HepG2 (cell line): ENCODE measurements around the gene ENTPD7. TPM values are rescaled to one million over a fixed set of nuclear protein-coding genes. Genes with fewer than 3 reads are reported as not detected.

Experiments used
- CTCF ChIP-seq: sonication (generic); formaldehyde crosslinking; IDR thresholded peaks from 2 replicates; pipeline ENCODE4 v1.5.0; 2020; ENCODE audit warnings: mild to moderate bottlenecking, missing genetic modification reagents, moderate library complexity
- HNRNPLL ChIP-seq: fragments of 200-400 bp; formaldehyde crosslinking; IDR thresholded peaks from 2 replicates; pipeline ENCODE4 v1.6.1; 2017; ENCODE audit warnings: mild to moderate bottlenecking, low read depth, low read length; ENCODE audit not compliant: poor library complexity, severe bottlenecking
- KLF6 ChIP-seq: IDR thresholded peaks from 2 replicates; pipeline ENCODE4 v1.8.0; 2016; ENCODE audit warnings: missing biosample characterization, missing genetic modification reagents
- MED8 ChIP-seq: sonication (generic); formaldehyde crosslinking; IDR thresholded peaks from 2 replicates; pipeline ENCODE4 v1.8.1; 2023; ENCODE audit warnings: mild to moderate bottlenecking, missing genetic modification reagents; ENCODE audit not compliant: insufficient replicate concordance
- NCOA5 ChIP-seq: sonication (generic); formaldehyde crosslinking; IDR thresholded peaks from 2 replicates; pipeline ENCODE4 v1.4.0; 2020; ENCODE audit warnings: missing genetic modification reagents
- UBTF ChIP-seq: sonication (generic); formaldehyde crosslinking; IDR thresholded peaks from 2 replicates; pipeline ENCODE4 v1.4.0; 2020; ENCODE audit warnings: mild to moderate bottlenecking, missing genetic modification reagents
- ZFX ChIP-seq: sonication (generic); formaldehyde crosslinking; IDR thresholded peaks from 2 replicates; pipeline ENCODE4 v1.4.0; 2020; ENCODE audit warnings: mild to moderate bottlenecking, low read depth, missing genetic modification reagents, moderate library complexity
- ZNF260 ChIP-seq: sonication (generic); formaldehyde crosslinking; IDR thresholded peaks from 2 replicates; pipeline ENCODE4 v1.4.0; 2020; ENCODE audit warnings: missing genetic modification reagents, low read depth, mild to moderate bottlenecking, borderline replicate concordance
- ZNF512 ChIP-seq: sonication (generic); formaldehyde crosslinking; IDR thresholded peaks from 2 replicates; pipeline ENCODE4 v1.4.0; 2020; ENCODE audit warnings: mild to moderate bottlenecking, missing genetic modification reagents
- ZNF691 ChIP-seq: sonication (generic); formaldehyde crosslinking; IDR thresholded peaks from 2 replicates; pipeline ENCODE4 v1.4.0; 2020; ENCODE audit warnings: missing genetic modification reagents, low read depth, mild to moderate bottlenecking, borderline replicate concordance
- ZNF724P ChIP-seq: sonication (generic); formaldehyde crosslinking; IDR thresholded peaks from 2 replicates; pipeline ENCODE4 v1.8.0; 2022; ENCODE audit warnings: missing genetic modification reagents, borderline replicate concordance
- polyA plus RNA-seq, 8 experiments: library from polyadenylated mRNA; depleted of rRNA in 3 of 8; stranded (reverse) in 7 of 8; unstranded in 1 of 8; fragments of >200 nt; fragmentation: Illumina TruSeq in 4 of 8; extraction: Trizol in 4 of 8; gene quantifications; 2 replicates each; pipeline versions ENCODE4 v1.2.1 to v1.2.3, GENCODE V29; 2011 to 2016; ENCODE audit warnings: low read depth in 4 of 8, missing spikeins in 1 of 8, mixed read lengths in 1 of 8; ENCODE audit not compliant: insufficient read depth in 1 of 8
- total RNA-seq, 5 experiments: library from RNA; depleted of rRNA; stranded (reverse); fragments of >200 nt; fragmentation: Illumina TruSeq; extraction: Trizol; gene quantifications; 2 replicates each; pipeline ENCODE4 v1.2.3, GENCODE V29; 2016; ENCODE audit warnings: low read depth in 1 of 5
- TF ChIP-seq, protein P1 (sequence below): sonication (generic); formaldehyde crosslinking; IDR thresholded peaks from 2 replicates; pipeline ENCODE4 v1.8.0; 2022; ENCODE audit warnings: missing genetic modification reagents, mild to moderate bottlenecking, inconsistent platforms, borderline replicate concordance
- TF ChIP-seq, protein P2 (sequence below): sonication (generic); formaldehyde crosslinking; IDR thresholded peaks from 2 replicates; pipeline ENCODE4 v1.5.0; 2020; ENCODE audit warnings: mild to moderate bottlenecking, missing genetic modification reagents
- TF ChIP-seq, protein P3 (sequence below): sonication (generic); formaldehyde crosslinking; IDR thresholded peaks from 2 replicates; pipeline ENCODE4 v1.9.0; 2021; ENCODE audit warnings: missing genetic modification reagents, mild to moderate bottlenecking, borderline replicate concordance

Gene ENTPD7
- total and polyA plus RNA-seq, 2 of the 13 experiments (the other 11 are each of a cell fraction or from before 2014, with no cell fraction given) = 7.6 to 36.5 TPM

DNA sequence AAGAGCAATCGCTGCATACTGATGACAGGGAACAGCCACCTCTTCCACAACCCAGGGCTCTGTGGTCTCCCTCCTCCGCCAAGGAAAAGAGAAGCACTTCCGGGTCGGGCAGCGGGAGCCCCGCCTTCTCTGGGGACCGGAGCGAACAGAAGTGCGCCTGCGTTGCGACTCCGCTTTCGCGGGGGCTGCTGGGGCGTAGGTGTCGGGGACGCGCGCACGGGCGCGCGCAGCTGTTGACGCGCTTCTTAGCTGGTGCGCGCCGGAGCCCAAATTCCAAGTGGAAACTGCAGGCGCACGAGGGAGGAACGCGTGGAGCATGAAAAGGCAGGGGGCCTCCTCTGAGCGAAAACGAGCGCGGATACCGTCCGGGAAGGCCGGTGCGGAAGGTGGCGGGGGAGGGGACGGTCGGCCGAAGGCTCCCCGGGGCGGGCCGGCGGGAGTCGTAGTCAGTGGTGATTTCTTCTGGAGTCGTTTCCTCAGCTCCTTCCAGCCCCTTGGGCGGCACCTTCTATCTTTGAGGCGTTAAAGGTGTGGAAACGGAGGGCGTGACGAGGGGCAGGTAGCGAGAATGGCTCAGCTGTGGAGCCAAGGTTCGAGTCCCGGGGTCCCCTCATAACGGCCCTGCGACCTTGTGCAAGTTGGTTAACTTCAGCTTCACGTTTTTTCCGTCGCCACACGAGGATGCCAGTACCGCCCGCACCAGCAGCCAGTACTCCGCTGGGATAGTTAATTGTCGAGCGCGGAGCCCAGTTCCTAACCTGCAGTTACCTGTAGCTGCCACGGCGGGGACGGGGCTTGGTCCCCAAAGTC, 72.9 kb downstream of the ENTPD7 start, which contains the start of the genes COX15 and CUTC (continued):
- TF ChIP-seq, protein P1, sequence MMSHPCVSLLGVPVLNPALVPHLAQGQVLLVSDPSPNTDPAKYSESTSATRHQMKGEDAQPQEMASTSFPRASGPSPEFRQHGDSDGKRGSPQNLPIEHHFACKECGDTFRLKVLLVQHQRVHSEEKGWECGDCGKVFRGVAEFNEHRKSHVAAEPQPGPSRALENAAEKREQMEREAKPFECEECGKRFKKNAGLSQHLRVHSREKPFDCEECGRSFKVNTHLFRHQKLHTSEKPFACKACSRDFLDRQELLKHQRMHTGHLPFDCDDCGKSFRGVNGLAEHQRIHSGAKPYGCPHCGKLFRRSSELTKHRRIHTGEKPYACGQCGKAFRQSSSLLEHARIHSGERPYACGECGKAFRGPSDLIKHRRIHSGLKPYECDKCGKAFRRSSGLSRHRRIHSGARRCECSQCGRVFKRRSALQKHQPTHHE (CRISPR knock-in tag) = peak; percentile 51; the same call in 1 of the 2 replicates
- TF ChIP-seq HNRNPLL (peak; percentile 82), ZNF724P (CRISPR knock-in tag) (no peak), ZNF260 (CRISPR knock-in tag) (no peak), KLF6 (no peak; the same call in 1 of the 2 replicates), ZNF512 (CRISPR knock-in tag) (no peak), MED8 (peak; percentile 54), ZFX (CRISPR knock-in tag) (peak; percentile 84), ZNF691 (CRISPR knock-in tag) (no peak), NCOA5 (CRISPR knock-in tag) (no peak), CTCF (CRISPR knock-in tag) (peak; percentile 75), UBTF (CRISPR knock-in tag) (peak; percentile 78)
- TF ChIP-seq, protein P2, sequence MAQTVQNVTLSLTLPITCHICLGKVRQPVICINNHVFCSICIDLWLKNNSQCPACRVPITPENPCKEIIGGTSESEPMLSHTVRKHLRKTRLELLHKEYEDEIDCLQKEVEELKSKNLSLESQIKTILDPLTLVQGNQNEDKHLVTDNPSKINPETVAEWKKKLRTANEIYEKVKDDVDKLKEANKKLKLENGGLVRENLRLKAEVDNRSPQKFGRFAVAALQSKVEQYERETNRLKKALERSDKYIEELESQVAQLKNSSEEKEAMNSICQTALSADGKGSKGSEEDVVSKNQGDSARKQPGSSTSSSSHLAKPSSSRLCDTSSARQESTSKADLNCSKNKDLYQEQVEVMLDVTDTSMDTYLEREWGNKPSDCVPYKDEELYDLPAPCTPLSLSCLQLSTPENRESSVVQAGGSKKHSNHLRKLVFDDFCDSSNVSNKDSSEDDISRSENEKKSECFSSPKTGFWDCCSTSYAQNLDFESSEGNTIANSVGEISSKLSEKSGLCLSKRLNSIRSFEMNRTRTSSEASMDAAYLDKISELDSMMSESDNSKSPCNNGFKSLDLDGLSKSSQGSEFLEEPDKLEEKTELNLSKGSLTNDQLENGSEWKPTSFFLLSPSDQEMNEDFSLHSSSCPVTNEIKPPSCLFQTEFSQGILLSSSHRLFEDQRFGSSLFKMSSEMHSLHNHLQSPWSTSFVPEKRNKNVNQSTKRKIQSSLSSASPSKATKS (CRISPR knock-in tag) = no peak
- TF ChIP-seq, protein P3, sequence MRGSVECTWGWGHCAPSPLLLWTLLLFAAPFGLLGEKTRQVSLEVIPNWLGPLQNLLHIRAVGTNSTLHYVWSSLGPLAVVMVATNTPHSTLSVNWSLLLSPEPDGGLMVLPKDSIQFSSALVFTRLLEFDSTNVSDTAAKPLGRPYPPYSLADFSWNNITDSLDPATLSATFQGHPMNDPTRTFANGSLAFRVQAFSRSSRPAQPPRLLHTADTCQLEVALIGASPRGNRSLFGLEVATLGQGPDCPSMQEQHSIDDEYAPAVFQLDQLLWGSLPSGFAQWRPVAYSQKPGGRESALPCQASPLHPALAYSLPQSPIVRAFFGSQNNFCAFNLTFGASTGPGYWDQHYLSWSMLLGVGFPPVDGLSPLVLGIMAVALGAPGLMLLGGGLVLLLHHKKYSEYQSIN (CRISPR knock-in tag) = no peak
